Transverse colon (tissue), 4 donors: ENCODE results near the gene INO80E. TPM values are rescaled to one million over a fixed set of nuclear protein-coding genes. Genes with fewer than 3 reads are reported as not detected.

Source experiments
- DNase-seq: peaks from one replicate; pipeline ENCODE4 v3.0.0-alpha.2; 2019
- H3K27ac ChIP-seq, 4 donors: fragments of 200-600 bp; sonication (generic); 2 replicates each; pipeline ENCODE4 v1.5.1; 2016 to 2018; ENCODE audit warnings: inconsistent platforms in 4 of 4
- H3K27me3 ChIP-seq: fragments of 200-600 bp; sonication (generic); 2 replicates; pipeline ENCODE4 v1.5.1; 2017; ENCODE audit warnings: inconsistent platforms
- H3K36me3 ChIP-seq, 4 donors: fragments of 200-600 bp; sonication (generic); 2 replicates each; pipeline ENCODE4 v1.5.1; 2017 to 2019; ENCODE audit warnings: inconsistent platforms in 4 of 4
- H3K4me1 ChIP-seq, 4 donors: fragments of 200-600 bp; sonication (generic); 2 replicates each; pipeline ENCODE4 v1.5.1; 2017 to 2020; ENCODE audit warnings: inconsistent platforms in 4 of 4
- H3K4me3 ChIP-seq, 4 donors: fragments of 200-600 bp; sonication (generic); 1 replicate in 1 of 4; 2 replicates in 3 of 4; pipeline versions ENCODE4 v1.5.1 to v1.6.1; 2017 to 2019; ENCODE audit warnings: inconsistent platforms in 4 of 4
- H3K9me3 ChIP-seq, 2 donors: fragments of 200-600 bp; sonication (generic); 2 replicates each; pipeline ENCODE4 v1.5.1; 2017 to 2019; ENCODE audit warnings: inconsistent platforms in 2 of 2
- CTCF ChIP-seq, 5 experiments: fragments of 200-600 bp in 3 of 5; fragments of 450-650 bp in 2 of 5; sonication (generic) in 3 of 5; IDR thresholded peaks; 1 replicate in 2 of 5; 2 replicates in 3 of 5; pipeline ENCODE4 v1.5.1; 2016 to 2017; ENCODE audit warnings: antibody characterized with exemption in 5 of 5, inconsistent platforms in 3 of 5, mild to moderate bottlenecking in 2 of 5, moderate library complexity in 1 of 5
- EP300 ChIP-seq: sonication (generic); formaldehyde crosslinking; IDR thresholded peaks from one replicate; pipeline ENCODE4 v1.6.1; 2017; ENCODE audit warnings: antibody characterized with exemption, low read depth
- POLR2A ChIP-seq: fragments of 450-650 bp; IDR thresholded peaks from one replicate; pipeline ENCODE4 v1.6.1; 2016; ENCODE audit warnings: antibody characterized with exemption, mild to moderate bottlenecking, moderate library complexity
- POLR2AphosphoS5 ChIP-seq, 3 donors: sonication (generic); formaldehyde crosslinking; IDR thresholded peaks; one replicate each; pipeline ENCODE4 v1.6.1; 2016; ENCODE audit warnings: antibody characterized with exemption in 3 of 3
- WGBS, 2 donors: methylation state at CpG; one replicate each; pipeline ENCODE4 v1.1.5; 2018; ENCODE audit warnings: low coverage in 1 of 2; 5-methylcytosine and 5-hydroxymethylcytosine counted together
- in situ Hi-C, 4 donors: fragments of 200-750 bp; cut with MboI; loops; one replicate each; pipeline versions ENCODE4 v1.15.0 to v1.15.1; 2017; ENCODE audit warnings: low sequenced_read_pairs in 3 of 4, low pct_ligation_motif_present in 1 of 4, low pct_unique_long_range_greater_than_20kb in 1 of 4
- intact Hi-C: fragments of 100-400 bp; cut with DNase I; formaldehyde crosslinking; loops from one replicate; pipeline ENCODE4 v1.15.1; 2023; ENCODE audit warnings: low total_unique reads
- total RNA-seq, 4 donors: library from RNA; depleted of rRNA; stranded (reverse); fragments of >200 nt; gene quantifications; one replicate each; pipeline ENCODE4 v1.1.0, GENCODE V29; 2016

Gene INO80E
- total RNA-seq, 4 donors from 2014 or later = 65.6 to 94.3 (median 73.0) TPM

- 17 to 82% methylated on average over 1 to 19 of the region's 19 CpGs for WGBS, 2 donors
- in situ Hi-C loops = loop anchor here in 2 of 4 donors (25.0 kb wide), 2 partner anchors 140 to 315 kb away; partner anchors contain the start of genes CDIPT (in 2 of the 2) and QPRT (in 1 of the 2)
- H3K27ac ChIP-seq = no peak overlapping the region
Observed at GRCh38 chr16:30002614-30003346, 6.7 kb downstream of the INO80E start.

DNA sequence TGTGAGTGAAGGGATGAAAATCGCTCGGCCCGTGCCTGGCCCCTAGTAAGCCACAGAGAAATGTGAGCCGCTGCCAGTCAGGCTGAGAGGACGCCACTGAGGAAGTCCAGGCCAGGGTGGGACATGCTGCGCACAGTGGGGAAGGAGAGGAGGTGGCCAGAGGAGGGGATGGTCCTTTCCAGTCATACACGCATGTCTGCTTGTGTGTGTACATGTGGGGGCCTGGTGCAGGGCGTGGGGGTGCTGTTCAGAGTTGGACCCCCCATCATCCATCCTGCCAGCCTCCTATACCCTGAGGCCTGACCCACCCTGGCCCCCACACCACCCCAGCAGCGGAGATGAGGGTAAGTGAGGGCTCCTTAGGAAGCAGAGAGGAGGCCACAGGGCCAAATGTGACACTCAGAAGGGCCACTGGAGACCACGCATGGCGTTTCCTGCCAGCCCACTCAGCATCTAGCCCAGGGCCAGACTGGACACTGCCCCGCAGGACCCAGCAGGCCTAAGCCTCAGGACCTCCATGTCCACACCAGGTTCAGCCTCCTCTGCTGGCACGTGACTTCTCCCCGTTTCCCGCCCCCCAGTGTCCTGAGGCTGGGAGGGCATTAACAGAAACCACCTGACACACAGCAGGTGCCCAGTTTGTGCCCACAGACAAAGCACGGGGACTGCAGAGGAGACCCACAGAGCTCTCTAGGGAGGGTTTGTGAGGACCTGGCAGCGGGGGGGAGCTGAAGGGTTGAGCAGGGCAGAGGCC, 7.8 kb downstream of the INO80E start:
- H3K9me3 ChIP-seq = no peaks in the 10 kb centered on the region
- H3K4me3 ChIP-seq = no peak overlapping the region
- TF ChIP-seq CTCF (IDR thresholded peaks at IDR 0.05) = no peak
- 81% methylated on average over 17 of the region's 17 CpGs; no CpG with 5 or more reads in 1 of the 2 donors for WGBS, 2 donors
- peaks cover 3% of the 10 kb centered on the region for H3K27me3 ChIP-seq
- in situ Hi-C loops (loop anchor here in 2 of 4 donors (25.0 kb wide), 2 partner anchors 142 to 317 kb away; partner anchors contain the start of genes CDIPT (in 2 of the 2) and QPRT (in 1 of the 2)), intact Hi-C loops (no loop called here)
- H3K27ac ChIP-seq = no peak overlapping the region
- no peaks in the 10 kb centered on the region for H3K36me3 ChIP-seq
- DNase-seq = no peak
- H3K4me1 ChIP-seq = peaks cover 0 to 8% (median 7%) of the 10 kb centered on the region in 4 donors

More at GRCh38 chr16:30002614-30003346, 6.7 kb downstream of the INO80E start:
- no peak for DNase-seq
- no peak overlapping the region for H3K4me3 ChIP-seq
- H3K27me3 ChIP-seq = no peaks in the 10 kb centered on the region
- TF ChIP-seq POLR2AphosphoS5 (IDR thresholded peaks at IDR 0.05) (no peak), POLR2A (no peak)
- no peaks in the 10 kb centered on the region for H3K36me3 ChIP-seq
- no peaks in the 10 kb centered on the region for H3K9me3 ChIP-seq
- peaks cover 0 to 8% (median 7%) of the 10 kb centered on the region in 4 donors for H3K4me1 ChIP-seq
- intact Hi-C loops = no loop called here

DNA sequence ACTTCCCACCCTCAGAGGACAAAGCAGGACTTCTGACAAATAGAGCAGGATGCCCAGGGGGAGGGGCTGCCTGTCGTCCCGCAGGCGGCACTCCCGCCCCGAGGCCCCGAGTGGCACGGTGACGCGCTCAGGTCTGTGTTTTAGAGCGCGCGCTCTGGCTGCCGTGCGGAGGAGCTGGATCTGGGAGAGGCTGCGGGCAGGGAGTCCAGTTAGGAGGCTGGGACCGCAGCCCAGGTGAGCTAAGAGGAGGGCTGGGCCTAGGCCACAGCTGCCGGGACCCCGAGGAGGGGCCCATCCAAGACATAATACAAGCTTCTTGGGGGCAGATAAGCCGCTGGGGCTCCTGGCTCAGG, 8.4 kb downstream of the INO80E start:
- Histone ChIP-seq H3K36me3 (no peaks in the 10 kb centered on the region), H3K9me3 (no peaks in the 10 kb centered on the region), H3K4me3 (no peak overlapping the region), H3K4me1 (peaks cover 0 to 8% (median 7%) of the 10 kb centered on the region in 4 donors), H3K27me3 (peaks cover 8% of the 10 kb centered on the region), H3K27ac (no peak overlapping the region)
- DNase-seq = no peak
- intact Hi-C loops (no loop called here), in situ Hi-C loops (loop anchor here in 2 of 4 donors (25.0 kb wide), 2 partner anchors 142 to 317 kb away; partner anchors contain the start of genes CDIPT (in 2 of the 2) and QPRT (in 1 of the 2))
- 57% methylated on average over 11 of the region's 19 CpGs; no CpG with 5 or more reads in 1 of the 2 donors for WGBS, 2 donors
- TF ChIP-seq POLR2AphosphoS5 (IDR thresholded peaks at IDR 0.05) = no peak

DNA sequence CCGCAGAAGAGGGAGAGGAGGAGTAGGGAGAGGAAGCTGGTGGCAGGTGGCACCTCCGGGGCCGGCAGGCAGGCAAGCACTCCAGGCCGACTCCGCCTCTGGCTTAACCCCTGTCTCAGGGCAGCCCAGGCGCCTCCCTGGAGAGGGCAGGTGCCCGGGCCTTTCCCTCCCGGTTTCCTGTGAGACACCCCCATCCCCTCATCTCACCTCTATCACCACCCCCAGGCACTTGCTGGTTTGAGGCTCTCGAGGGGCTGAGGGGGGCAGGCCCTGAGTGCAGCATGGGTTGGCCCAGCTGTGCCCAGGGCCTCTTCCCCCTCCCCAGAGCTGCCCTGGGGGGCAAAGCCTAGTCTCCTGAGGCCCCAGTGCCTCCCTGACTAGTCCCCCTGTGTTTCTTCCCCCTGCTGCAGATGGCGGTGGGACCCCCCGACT, 8.8 kb downstream of the INO80E start:
- 34% methylated on average over 9 of the region's 11 CpGs; no CpG with 5 or more reads in 1 of the 2 donors for WGBS, 2 donors
- intact Hi-C loops (no loop called here), in situ Hi-C loops (loop anchor here in 2 of 4 donors (25.0 kb wide), 2 partner anchors 143 to 318 kb away; partner anchors contain the start of genes CDIPT (in 2 of the 2) and QPRT (in 1 of the 2))
- no peak for DNase-seq
- TF ChIP-seq POLR2A (no peak), EP300 (no peak), CTCF (IDR thresholded peaks at IDR 0.05) (no peak)
- no peaks in the 10 kb centered on the region for H3K9me3 ChIP-seq
- no peaks in the 10 kb centered on the region for H3K36me3 ChIP-seq
- no peak overlapping the region for H3K27ac ChIP-seq
- H3K27me3 ChIP-seq = peaks cover 13% of the 10 kb centered on the region
- H3K4me1 ChIP-seq = peaks cover 0 to 8% (median 7%) of the 10 kb centered on the region in 4 donors
- H3K4me3 ChIP-seq = no peak overlapping the region
